IMR-90 (cell line): ENCODE data around the gene PKP4.

Experiments used
- BHLHE40 ChIP-seq: fragments of 150-350 bp; IDR thresholded peaks from 2 replicates; pipeline ENCODE4 v1.6.1; 2016; ENCODE audit warnings: mild to moderate bottlenecking, low read depth, low read length
- CEBPB ChIP-seq: IDR thresholded peaks from 2 replicates; pipeline ENCODE4 v1.6.1; 2012; ENCODE audit warnings: low read depth, low read length, improper control_type of control experiment
- FOS ChIP-seq: fragments of 150-350 bp; IDR thresholded peaks from 2 replicates; pipeline ENCODE4 v1.6.1; 2016; ENCODE audit warnings: low read depth, low read length
- NFE2L2 ChIP-seq: fragments of 150-350 bp; IDR thresholded peaks from 2 replicates; pipeline ENCODE4 v1.6.1; 2016; ENCODE audit warnings: low read depth, mild to moderate bottlenecking, low read length
- TF ChIP-seq, protein P1 (sequence below): conservative IDR thresholded peaks from 2 replicates; pipeline ENCODE4 v1.5.1; 2012; ENCODE audit warnings: mild to moderate bottlenecking, low read depth, low read length, improper control_type of control experiment
- TF ChIP-seq, protein P2 (sequence below): fragments of 150-350 bp; IDR thresholded peaks from 2 replicates; pipeline ENCODE4 v1.6.1; 2016; ENCODE audit warnings: low read depth, mild to moderate bottlenecking, low read length, moderate library complexity, borderline replicate concordance

DNA sequence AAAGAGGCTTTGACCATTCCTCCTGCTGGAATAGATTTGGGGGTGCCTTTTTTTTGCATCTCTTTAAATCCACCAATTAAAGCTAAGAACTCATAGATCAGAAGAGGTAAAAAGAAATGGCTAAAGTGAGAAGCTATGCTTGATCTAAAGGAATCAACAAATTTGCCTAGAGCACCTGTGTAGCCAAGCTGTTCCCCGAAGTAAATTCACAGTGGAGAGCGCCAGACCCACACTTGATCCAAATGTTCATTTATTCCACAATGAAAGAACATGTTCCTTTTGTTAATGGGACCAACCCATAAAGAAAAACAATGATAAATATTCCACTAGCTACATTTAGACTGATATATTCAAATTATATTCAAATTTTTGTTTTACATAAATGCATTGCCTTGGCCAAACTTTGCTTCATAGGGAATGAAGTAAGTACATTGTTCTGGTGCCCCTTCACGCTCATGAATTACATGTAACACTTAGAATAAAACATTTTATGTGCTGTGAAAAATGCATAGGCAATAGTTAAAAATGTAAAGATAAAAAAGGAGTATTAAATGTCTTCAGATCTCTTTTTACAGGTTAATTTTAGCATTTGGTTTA is 167.4 kb downstream of the PKP4 start:
- TF ChIP-seq, protein P1, sequence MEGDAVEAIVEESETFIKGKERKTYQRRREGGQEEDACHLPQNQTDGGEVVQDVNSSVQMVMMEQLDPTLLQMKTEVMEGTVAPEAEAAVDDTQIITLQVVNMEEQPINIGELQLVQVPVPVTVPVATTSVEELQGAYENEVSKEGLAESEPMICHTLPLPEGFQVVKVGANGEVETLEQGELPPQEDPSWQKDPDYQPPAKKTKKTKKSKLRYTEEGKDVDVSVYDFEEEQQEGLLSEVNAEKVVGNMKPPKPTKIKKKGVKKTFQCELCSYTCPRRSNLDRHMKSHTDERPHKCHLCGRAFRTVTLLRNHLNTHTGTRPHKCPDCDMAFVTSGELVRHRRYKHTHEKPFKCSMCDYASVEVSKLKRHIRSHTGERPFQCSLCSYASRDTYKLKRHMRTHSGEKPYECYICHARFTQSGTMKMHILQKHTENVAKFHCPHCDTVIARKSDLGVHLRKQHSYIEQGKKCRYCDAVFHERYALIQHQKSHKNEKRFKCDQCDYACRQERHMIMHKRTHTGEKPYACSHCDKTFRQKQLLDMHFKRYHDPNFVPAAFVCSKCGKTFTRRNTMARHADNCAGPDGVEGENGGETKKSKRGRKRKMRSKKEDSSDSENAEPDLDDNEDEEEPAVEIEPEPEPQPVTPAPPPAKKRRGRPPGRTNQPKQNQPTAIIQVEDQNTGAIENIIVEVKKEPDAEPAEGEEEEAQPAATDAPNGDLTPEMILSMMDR = no peak
- TF ChIP-seq FOS (no peak), BHLHE40 (no peak), NFE2L2 (no peak), CEBPB (no peak)
- TF ChIP-seq, protein P2, sequence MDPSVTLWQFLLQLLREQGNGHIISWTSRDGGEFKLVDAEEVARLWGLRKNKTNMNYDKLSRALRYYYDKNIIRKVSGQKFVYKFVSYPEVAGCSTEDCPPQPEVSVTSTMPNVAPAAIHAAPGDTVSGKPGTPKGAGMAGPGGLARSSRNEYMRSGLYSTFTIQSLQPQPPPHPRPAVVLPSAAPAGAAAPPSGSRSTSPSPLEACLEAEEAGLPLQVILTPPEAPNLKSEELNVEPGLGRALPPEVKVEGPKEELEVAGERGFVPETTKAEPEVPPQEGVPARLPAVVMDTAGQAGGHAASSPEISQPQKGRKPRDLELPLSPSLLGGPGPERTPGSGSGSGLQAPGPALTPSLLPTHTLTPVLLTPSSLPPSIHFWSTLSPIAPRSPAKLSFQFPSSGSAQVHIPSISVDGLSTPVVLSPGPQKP = no peak
